ENCODE results near the gene MBD4.

- TF ChIP-seq ZFX (IDR thresholded peaks at IDR 0.05), result peak; percentile 58; the same call in 1 of the 2 replicates
- TF ChIP-seq, protein P1, sequence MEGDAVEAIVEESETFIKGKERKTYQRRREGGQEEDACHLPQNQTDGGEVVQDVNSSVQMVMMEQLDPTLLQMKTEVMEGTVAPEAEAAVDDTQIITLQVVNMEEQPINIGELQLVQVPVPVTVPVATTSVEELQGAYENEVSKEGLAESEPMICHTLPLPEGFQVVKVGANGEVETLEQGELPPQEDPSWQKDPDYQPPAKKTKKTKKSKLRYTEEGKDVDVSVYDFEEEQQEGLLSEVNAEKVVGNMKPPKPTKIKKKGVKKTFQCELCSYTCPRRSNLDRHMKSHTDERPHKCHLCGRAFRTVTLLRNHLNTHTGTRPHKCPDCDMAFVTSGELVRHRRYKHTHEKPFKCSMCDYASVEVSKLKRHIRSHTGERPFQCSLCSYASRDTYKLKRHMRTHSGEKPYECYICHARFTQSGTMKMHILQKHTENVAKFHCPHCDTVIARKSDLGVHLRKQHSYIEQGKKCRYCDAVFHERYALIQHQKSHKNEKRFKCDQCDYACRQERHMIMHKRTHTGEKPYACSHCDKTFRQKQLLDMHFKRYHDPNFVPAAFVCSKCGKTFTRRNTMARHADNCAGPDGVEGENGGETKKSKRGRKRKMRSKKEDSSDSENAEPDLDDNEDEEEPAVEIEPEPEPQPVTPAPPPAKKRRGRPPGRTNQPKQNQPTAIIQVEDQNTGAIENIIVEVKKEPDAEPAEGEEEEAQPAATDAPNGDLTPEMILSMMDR (conservative IDR thresholded peaks at IDR 0.05), result no peak
These were observed 41.0 kb downstream of the MBD4 start for GRCh38 chr3:129398803-129399144.

All from C4-2B (cell line).